Measurements from ENCODE around the gene NUP133. TPM values are rescaled to one million over a fixed set of nuclear protein-coding genes. Genes with fewer than 3 reads are reported as not detected.
"Not testable (repeated sequence)": the region's sequence is repeated elsewhere in the genome, so short reads cannot be mapped to it uniquely, and the experiment has no call there.

The NUP133 gene
- total RNA-seq, 1 donor from 2014 or later = 9.3 TPM

DNA sequence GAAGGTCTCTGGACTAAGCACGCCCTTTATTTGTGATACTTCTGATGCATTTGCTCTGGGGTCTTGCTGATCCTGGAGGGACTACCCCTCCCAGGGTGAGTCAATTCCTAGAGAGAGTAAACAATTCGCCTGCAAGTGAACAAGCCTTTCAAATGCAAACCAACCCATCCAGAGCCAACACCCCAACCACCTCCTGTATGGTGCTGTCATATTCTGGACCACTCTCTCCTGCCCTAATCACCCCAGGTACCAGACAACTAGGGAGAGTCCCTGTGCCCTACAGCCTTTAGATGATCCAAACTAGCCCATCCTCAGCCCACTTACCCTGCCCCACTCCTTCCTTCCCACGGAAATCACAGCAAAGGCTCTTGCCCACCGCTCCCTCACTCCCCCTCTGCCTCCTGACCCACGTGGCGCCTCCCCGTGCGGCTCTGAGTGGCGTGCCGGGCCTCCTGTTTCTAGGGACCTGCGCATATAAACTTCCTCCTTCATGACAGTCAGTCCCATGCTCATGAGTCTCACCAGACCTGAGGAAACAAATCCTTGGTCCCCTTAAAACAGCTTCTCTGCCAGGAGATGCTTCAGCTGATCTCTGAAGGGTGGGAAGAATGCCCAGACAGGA lies 111.4 kb downstream of the NUP133 start:
- no peaks in the 10 kb centered on the region for H3K9me3 ChIP-seq
- H3K4me1 ChIP-seq = no peaks in the 10 kb centered on the region
- H3K4me3 ChIP-seq = no peak overlapping the region
- no peaks in the 10 kb centered on the region for H3K27me3 ChIP-seq
- H3K36me3 ChIP-seq = no peaks in the 10 kb centered on the region
- no peak for DNase-seq (ENCODE audit: low spot score in 2 of 2)
- TF ChIP-seq, protein P1, sequence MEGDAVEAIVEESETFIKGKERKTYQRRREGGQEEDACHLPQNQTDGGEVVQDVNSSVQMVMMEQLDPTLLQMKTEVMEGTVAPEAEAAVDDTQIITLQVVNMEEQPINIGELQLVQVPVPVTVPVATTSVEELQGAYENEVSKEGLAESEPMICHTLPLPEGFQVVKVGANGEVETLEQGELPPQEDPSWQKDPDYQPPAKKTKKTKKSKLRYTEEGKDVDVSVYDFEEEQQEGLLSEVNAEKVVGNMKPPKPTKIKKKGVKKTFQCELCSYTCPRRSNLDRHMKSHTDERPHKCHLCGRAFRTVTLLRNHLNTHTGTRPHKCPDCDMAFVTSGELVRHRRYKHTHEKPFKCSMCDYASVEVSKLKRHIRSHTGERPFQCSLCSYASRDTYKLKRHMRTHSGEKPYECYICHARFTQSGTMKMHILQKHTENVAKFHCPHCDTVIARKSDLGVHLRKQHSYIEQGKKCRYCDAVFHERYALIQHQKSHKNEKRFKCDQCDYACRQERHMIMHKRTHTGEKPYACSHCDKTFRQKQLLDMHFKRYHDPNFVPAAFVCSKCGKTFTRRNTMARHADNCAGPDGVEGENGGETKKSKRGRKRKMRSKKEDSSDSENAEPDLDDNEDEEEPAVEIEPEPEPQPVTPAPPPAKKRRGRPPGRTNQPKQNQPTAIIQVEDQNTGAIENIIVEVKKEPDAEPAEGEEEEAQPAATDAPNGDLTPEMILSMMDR (IDR thresholded peaks at IDR 0.05) = no peak
- no peak overlapping the region for H3K27ac ChIP-seq
- intact Hi-C loops (cut with DNase I) = no loop called here

DNA sequence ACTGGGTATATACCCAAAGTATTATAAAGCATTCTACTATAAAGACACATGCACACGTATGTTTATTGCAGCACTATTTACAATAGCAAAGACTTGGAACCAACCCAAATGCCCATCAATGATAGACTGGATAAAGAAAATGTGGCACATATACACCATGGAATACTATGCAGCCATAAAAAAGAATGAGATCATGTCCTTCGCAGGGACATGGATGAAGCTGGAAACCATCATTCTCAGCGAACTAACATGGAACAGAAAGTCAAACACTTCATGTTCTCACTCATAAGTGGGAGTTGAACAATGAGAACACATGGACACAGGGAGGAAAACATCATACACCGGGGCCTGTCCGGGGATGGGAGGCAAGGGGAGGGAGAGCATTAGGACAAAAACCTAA lies 113.6 kb downstream of the NUP133 start:
- H3K9me3 ChIP-seq; H3K4me3 ChIP-seq; H3K4me1 ChIP-seq; H3K27ac ChIP-seq; intact Hi-C loops (cut with DNase I); H3K27me3 ChIP-seq; DNase-seq (ENCODE audit: low spot score in 2 of 2); H3K36me3 ChIP-seq: not testable (repeated sequence)

DNA sequence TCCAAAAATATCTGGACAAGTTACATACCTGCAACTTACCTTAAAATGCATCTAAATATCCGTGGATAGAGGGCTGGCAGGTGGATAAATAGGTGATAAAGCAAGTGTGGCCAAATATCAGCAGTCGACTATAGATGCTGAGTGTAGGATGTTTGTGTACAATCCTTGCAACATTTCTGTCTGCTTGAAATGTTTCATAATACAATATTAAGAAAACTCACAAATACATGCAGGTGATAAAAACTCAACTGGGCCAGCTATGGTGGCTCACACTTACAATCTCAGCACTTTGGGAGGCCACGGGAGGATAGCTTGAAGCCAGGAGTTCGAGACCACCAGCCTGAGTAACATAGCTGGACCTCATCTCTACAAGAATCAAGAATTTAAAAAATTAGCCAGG lies 115.2 kb downstream of the NUP133 start:
- no peak overlapping the region for H3K4me3 ChIP-seq
- no peaks in the 10 kb centered on the region for H3K4me1 ChIP-seq
- no peaks in the 10 kb centered on the region for H3K36me3 ChIP-seq
- no peak for DNase-seq (ENCODE audit: low spot score in 2 of 2)
- intact Hi-C loops (cut with DNase I) = no loop called here
- H3K9me3 ChIP-seq = no peaks in the 10 kb centered on the region
- H3K27me3 ChIP-seq = no peaks in the 10 kb centered on the region
- TF ChIP-seq, protein P1 (IDR thresholded peaks at IDR 0.05) = no peak
- H3K27ac ChIP-seq = no peak overlapping the region

Other genes with a start within 250 kb of the NUP133 start
- 6.0 TPM for gene RAB4A, start 237.2 kb downstream of the NUP133 start, total RNA-seq
- gene CCSAP, start 165.3 kb downstream of the NUP133 start, total RNA-seq = 2.9 TPM
- not detected for gene ACTA1, start 74.2 kb downstream of the NUP133 start, total RNA-seq
- 25.2 TPM for gene ABCB10, start 50.4 kb upstream of the NUP133 start, total RNA-seq
- gene TAF5L, start 117.8 kb upstream of the NUP133 start, total RNA-seq = 21.7 TPM
- gene URB2, start 117.9 kb upstream of the NUP133 start, total RNA-seq = 1.8 TPM